IMR-90 (cell line): Measurements from ENCODE around the gene AICDA. TPM values are rescaled to one million over a fixed set of nuclear protein-coding genes. Genes with fewer than 3 reads are reported as not detected.

ENCODE experiments used
- ATAC-seq: fragments of 200-7000 bp; cut with Tn5 transposase; 2 replicates; pipeline ENCODE4 v1.9.1; 2020; ENCODE audit warnings: low read depth, mild to moderate bottlenecking, moderate library complexity
- BruUV-seq: library from RNA; stranded (reverse); fragments of 400-500 nt; replicated peaks from 2 replicates; lab custom pipeline; 2021; lab: Mats Ljungman, UMichigan
- CTCF ChIA-PET: fragments of 300-600 bp; formaldehyde crosslinking; extraction: SDS; loops from one replicate; lab custom pipeline; 2021; ENCODE audit warnings: antibody characterized with exemption; lab: Yijun Ruan, JAX
- POLR2A ChIA-PET: fragments of 300-600 bp; sonication (Branson Sonifier 250); formaldehyde crosslinking; loops from one replicate; lab custom pipeline; 2022; ENCODE audit warnings: antibody characterized with exemption; ENCODE audit not compliant: unreplicated experiment; lab: Charles Lee
- DNase-seq: peaks from one replicate; pipeline ENCODE4 v3.0.0; 2013
- H2AFZ ChIP-seq: replicated peaks from 2 replicates; pipeline ENCODE3; 2013; ENCODE audit warnings: low read length, mild to moderate bottlenecking; ENCODE audit not compliant: poor library complexity
- H2AK5ac ChIP-seq: 2 replicates; pipeline ENCODE4 v1.6.1; 2013; ENCODE audit warnings: low read depth, low read length, inconsistent platforms
- H2AK9ac ChIP-seq: replicated peaks from 2 replicates; pipeline ENCODE3; 2013; ENCODE audit warnings: mild to moderate bottlenecking, low read depth, low read length, moderate library complexity; ENCODE audit not compliant: poor library complexity
- H2BK120ac ChIP-seq: 2 replicates; pipeline ENCODE4 v1.6.1; 2013; ENCODE audit warnings: low read depth, low read length, inconsistent platforms
- H2BK15ac ChIP-seq: 3 replicates; pipeline ENCODE4 v1.6.1; 2013; ENCODE audit warnings: low read depth, low read length, inconsistent platforms
- H2BK20ac ChIP-seq: 2 replicates; pipeline ENCODE4 v1.6.1; 2013; ENCODE audit warnings: low read depth, mild to moderate bottlenecking, inconsistent platforms, low read length, moderate library complexity
- H2BK5ac ChIP-seq: 2 replicates; pipeline ENCODE4 v1.6.1; 2013; ENCODE audit warnings: mild to moderate bottlenecking, low read depth, low read length, inconsistent platforms; ENCODE audit not compliant: poor library complexity, severe bottlenecking
- H3K14ac ChIP-seq: replicated peaks from 2 replicates; pipeline ENCODE4 v1.6.1; 2013; ENCODE audit warnings: low read depth, low read length, inconsistent platforms
- H3K18ac ChIP-seq: 2 replicates; pipeline ENCODE4 v1.6.1; 2013; ENCODE audit warnings: low read depth, low read length, control low read depth
- H3K23ac ChIP-seq: 2 replicates; pipeline ENCODE4 v1.6.1; 2013; ENCODE audit warnings: low read depth, low read length, inconsistent platforms
- H3K27ac ChIP-seq: 2 replicates; pipeline ENCODE4 v1.5.1; 2013; ENCODE audit warnings: mild to moderate bottlenecking, control low read depth, low read length; ENCODE audit not compliant: insufficient read depth
- H3K27me3 ChIP-seq: 2 replicates; pipeline ENCODE4 v1.6.1; 2013; ENCODE audit warnings: low read length; ENCODE audit not compliant: control insufficient read depth, insufficient read depth
- H3K36me3 ChIP-seq: 2 replicates; pipeline ENCODE4 v1.6.1; 2013; ENCODE audit warnings: low read length, mixed read lengths; ENCODE audit not compliant: control insufficient read depth, insufficient read depth
- H3K4ac ChIP-seq: 2 replicates; pipeline ENCODE4 v1.6.1; 2013; ENCODE audit warnings: low read depth, low read length, inconsistent platforms
- H3K4me1 ChIP-seq: 2 replicates; pipeline ENCODE4 v1.6.1; 2013; ENCODE audit warnings: low read length, mixed read lengths; ENCODE audit not compliant: control insufficient read depth, insufficient read depth
- H3K4me2 ChIP-seq: 2 replicates; pipeline ENCODE4 v1.6.1; 2013; ENCODE audit warnings: low read depth, mild to moderate bottlenecking, control low read depth, low read length, moderate library complexity
- H3K4me3 ChIP-seq: 2 replicates; pipeline ENCODE4 v1.5.1; 2013; ENCODE audit warnings: low read depth, mild to moderate bottlenecking, control low read depth, low read length, moderate library complexity; ENCODE audit not compliant: insufficient read depth
- H3K56ac ChIP-seq: 2 replicates; pipeline ENCODE4 v1.6.1; 2013; ENCODE audit warnings: low read length, inconsistent platforms; ENCODE audit not compliant: insufficient read depth; ENCODE audit errors: extremely low read depth
- H3K79me1 ChIP-seq, 2 experiments: 2 replicates each; pipeline ENCODE4 v1.6.1; 2013; ENCODE audit warnings: low read length in 2 of 2, inconsistent platforms in 1 of 2, low read depth in 1 of 2
- H3K9ac ChIP-seq: 2 replicates; pipeline ENCODE4 v1.6.1; 2013; ENCODE audit warnings: low read depth, low read length, control low read depth
- H3K9me1 ChIP-seq: 2 replicates; pipeline ENCODE4 v1.6.1; 2013; ENCODE audit warnings: low read length, inconsistent platforms; ENCODE audit not compliant: insufficient read depth
- H3K9me3 ChIP-seq: 2 replicates; pipeline ENCODE4 v1.6.1; 2013; ENCODE audit warnings: low read length; ENCODE audit not compliant: control insufficient read depth, insufficient read depth
- H4K20me1 ChIP-seq: 2 replicates; pipeline ENCODE4 v1.6.1; 2013; ENCODE audit warnings: low read length, inconsistent platforms; ENCODE audit not compliant: insufficient read depth
- H4K5ac ChIP-seq: 2 replicates; pipeline ENCODE4 v1.6.1; 2013; ENCODE audit warnings: mild to moderate bottlenecking, low read depth, low read length, control low read depth
- H4K8ac ChIP-seq, 2 experiments: 2 replicates each; pipeline ENCODE4 v1.6.1; 2013; ENCODE audit warnings: low read depth in 2 of 2, low read length in 2 of 2, control low read depth in 1 of 2, inconsistent platforms in 1 of 2
- H4K91ac ChIP-seq: 2 replicates; pipeline ENCODE4 v1.6.1; 2013; ENCODE audit warnings: low read depth, low read length, inconsistent platforms; ENCODE audit not compliant: insufficient read depth
- BHLHE40 ChIP-seq: fragments of 150-350 bp; IDR thresholded peaks from 2 replicates; pipeline ENCODE4 v1.6.1; 2016; ENCODE audit warnings: mild to moderate bottlenecking, low read depth, low read length
- CHD1 ChIP-seq: IDR thresholded peaks from 2 replicates; pipeline ENCODE4 v1.6.1; 2012; ENCODE audit warnings: low read depth, low read length, improper control_type of control experiment
- FOS ChIP-seq: fragments of 150-350 bp; IDR thresholded peaks from 2 replicates; pipeline ENCODE4 v1.6.1; 2016; ENCODE audit warnings: low read depth, low read length
- MAFK ChIP-seq: IDR thresholded peaks from 2 replicates; pipeline ENCODE4 v1.6.1; 2012; ENCODE audit warnings: low read depth, low read length, improper control_type of control experiment
- MAZ ChIP-seq: IDR thresholded peaks from 2 replicates; pipeline ENCODE4 v1.6.1; 2012; ENCODE audit warnings: low read depth, mild to moderate bottlenecking, low read length, improper control_type of control experiment, moderate library complexity, borderline replicate concordance
- RAD21 ChIP-seq: IDR thresholded peaks from 2 replicates; pipeline ENCODE4 v1.6.1; 2012; ENCODE audit warnings: low read length, improper control_type of control experiment
- SMC3 ChIP-seq: fragments of 150-350 bp; IDR thresholded peaks from 2 replicates; pipeline ENCODE4 v1.6.1; 2016; ENCODE audit warnings: low read depth, mild to moderate bottlenecking, antibody characterized with exemption, low read length, moderate library complexity
- WGBS, 2 experiments: methylation state at CpG; one replicate each; pipeline versions ENCODE4 v1.1.5 to v1.1.7; 2013; ENCODE audit warnings: missing lambda C conversion rate in 2 of 2; ENCODE audit not compliant: insufficient read length in 1 of 2; ENCODE audit errors: extremely low coverage in 2 of 2; 5-methylcytosine and 5-hydroxymethylcytosine counted together
- dilution Hi-C: fragments of 300-500 bp; cut with HindIII; formaldehyde crosslinking; loops from one replicate; pipeline ENCODE4 v1.14.3; 2018; ENCODE audit warnings: low sequenced_read_pairs; ENCODE audit not compliant: unreplicated experiment
- in situ Hi-C: fragments of 300-500 bp; cut with MboI; formaldehyde crosslinking; loops from 3 replicates; pipeline ENCODE4 v1.14.3; 2019; ENCODE audit warnings: low sequenced_read_pairs, inconsistent platforms, mixed read lengths
- intact Hi-C: fragments of 100-400 bp; cut with micrococcal nuclease; formaldehyde crosslinking; loops from 2 replicates; pipeline ENCODE4 v1.10.0; 2022
- polyA plus RNA-seq, 3 experiments: library from polyadenylated mRNA; depleted of rRNA; stranded (reverse); fragments of >200 nt; gene quantifications; 2 replicates each; pipeline ENCODE4 v1.2.3, GENCODE V29; 2012; ENCODE audit warnings: low replicate concordance in 1 of 3
- total RNA-seq: library from RNA; depleted of rRNA; stranded (reverse); fragments of >200 nt; gene quantifications from 2 replicates; pipeline ENCODE4 v1.2.3, GENCODE V29; 2012

AICDA gene
- total and polyA plus RNA-seq, 2 of the 4 experiments (the other 2 are of a cell fraction) = not detected

GRCh38 chr12:8577879-8578278 is 34.8 kb downstream of the AICDA start:
- H3K27ac ChIP-seq = no peak overlapping the region
- dilution Hi-C loops (no loop called here), intact Hi-C loops (no loop called here), in situ Hi-C loops (no loop called here)
- no peak overlapping the region for H3K4me3 ChIP-seq
- H3K18ac ChIP-seq = no peak overlapping the region
- H3K4me1 ChIP-seq = no peaks in the 10 kb centered on the region
- H3K14ac ChIP-seq = no peak overlapping the region
- no peak overlapping the region for H4K91ac ChIP-seq
- TF ChIP-seq BHLHE40 (no peak), FOS (no peak), MAZ (no peak), MAFK (no peak), CHD1 (no peak), RAD21 (no peak), SMC3 (no peak)
- no peaks in the 10 kb centered on the region for H4K20me1 ChIP-seq
- ATAC-seq = no peak
- no peaks in the 10 kb centered on the region for H3K27me3 ChIP-seq
- no TSS peak for BruUV-seq
- H2AK5ac ChIP-seq = no peak overlapping the region
- no peak overlapping the region for H3K23ac ChIP-seq
- no peak overlapping the region for H2BK15ac ChIP-seq
- no peak overlapping the region for H2AFZ ChIP-seq
- no peaks in the 10 kb centered on the region for H3K36me3 ChIP-seq
- no peak overlapping the region for H3K4me2 ChIP-seq
- no peak for DNase-seq
- POLR2A ChIA-PET = no interaction called here
- CTCF ChIA-PET = no interaction called here
- no peak overlapping the region for H3K4ac ChIP-seq
- 69% methylated on average over 2 of the region's 3 CpGs; no CpG with 5 or more reads in 1 of the 2 experiments for WGBS, 2 experiments
- H2BK20ac ChIP-seq = no peak overlapping the region
- no peak overlapping the region for H3K9ac ChIP-seq
- no peaks in the 10 kb centered on the region for H3K79me1 ChIP-seq
- no peak overlapping the region for H3K56ac ChIP-seq
- H4K5ac ChIP-seq = no peak overlapping the region
- no peaks in the 10 kb centered on the region for H3K9me1 ChIP-seq
- H3K9me3 ChIP-seq = no peaks in the 10 kb centered on the region; the same call in 1 of the 2 replicates
- H2BK5ac ChIP-seq = no peak overlapping the region
- no peak overlapping the region for H2AK9ac ChIP-seq
- H4K8ac ChIP-seq = no peak overlapping the region
- no peak overlapping the region for H2BK120ac ChIP-seq
